Activated naive CD4-positive, alpha-beta T cell treated with anti-CD3 and anti-CD28 coated beads, Interleukin-2, amount 50 U/mL, for 16 hours (primary cell): ENCODE measurements around the gene LARP4.
"Not testable (repeated sequence)": the region's sequence is repeated elsewhere in the genome, so short reads cannot be mapped to it uniquely, and the experiment has no call there.

ENCODE experiments used
- DNase-seq: peaks from one replicate; pipeline ENCODE4 v3.0.0-alpha.2; 2020

The LARP4 gene

GRCh38 chr12:50498119-50498518 lies 97.4 kb downstream of the LARP4 start:
- DNase-seq: not testable (repeated sequence)

GRCh38 chr12:50504798-50505674 lies 104.4 kb downstream of the LARP4 start, which contains the start of gene DIP2B:
Gene DIP2B, plus strand, starts transcription at chr12:50504985. Its CDS starts 156 bp downstream, at chr12:50505141.
- DNase-seq: peak; percentile 97

- no peak for DNase-seq
Observed at GRCh38 chr12:50505675-50506530, 105.2 kb downstream of the LARP4 start.

- no peak for DNase-seq
Observed at GRCh38 chr12:50506753-50507473, 106.2 kb downstream of the LARP4 start.

DNA sequence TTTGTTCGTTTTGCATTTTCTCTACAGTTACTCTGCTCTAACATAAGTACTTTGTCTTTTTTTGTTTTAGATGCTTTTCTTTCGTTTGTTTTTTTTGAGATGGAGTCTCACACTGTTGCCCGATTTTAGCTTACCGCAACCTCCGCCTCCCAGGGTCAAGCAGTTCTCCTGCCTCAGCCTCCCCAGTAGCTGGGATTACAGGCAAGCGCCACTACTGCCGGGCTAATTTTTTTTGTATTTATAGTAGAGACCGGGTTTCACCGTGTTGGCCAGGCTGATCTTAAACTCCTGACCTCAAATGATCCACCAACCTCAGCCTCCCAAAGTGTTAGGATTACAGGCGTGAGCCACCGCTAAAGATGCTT lies 106.8 kb downstream of the LARP4 start:
- DNase-seq: no peak

DNA sequence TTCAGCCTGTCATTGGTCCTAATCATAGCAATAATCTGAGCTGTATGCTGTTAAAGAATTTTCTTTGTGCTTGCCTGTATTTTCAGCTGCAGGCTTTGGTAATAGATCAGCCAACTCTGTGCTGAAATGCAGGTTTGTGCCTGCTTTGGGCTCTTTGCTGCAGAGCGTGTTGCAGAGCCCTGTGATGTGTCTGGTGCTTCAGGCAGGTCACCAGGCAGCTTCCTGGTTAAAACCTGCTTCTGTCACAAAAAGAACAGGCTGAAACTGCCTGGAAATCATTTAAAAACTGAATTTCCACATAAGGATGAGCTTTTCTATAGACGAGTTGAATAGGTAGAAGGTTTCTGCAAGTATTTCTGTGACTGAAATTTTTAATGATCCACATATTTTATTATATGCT lies 107.2 kb downstream of the LARP4 start:
- peak; percentile 24 for DNase-seq

DNA sequence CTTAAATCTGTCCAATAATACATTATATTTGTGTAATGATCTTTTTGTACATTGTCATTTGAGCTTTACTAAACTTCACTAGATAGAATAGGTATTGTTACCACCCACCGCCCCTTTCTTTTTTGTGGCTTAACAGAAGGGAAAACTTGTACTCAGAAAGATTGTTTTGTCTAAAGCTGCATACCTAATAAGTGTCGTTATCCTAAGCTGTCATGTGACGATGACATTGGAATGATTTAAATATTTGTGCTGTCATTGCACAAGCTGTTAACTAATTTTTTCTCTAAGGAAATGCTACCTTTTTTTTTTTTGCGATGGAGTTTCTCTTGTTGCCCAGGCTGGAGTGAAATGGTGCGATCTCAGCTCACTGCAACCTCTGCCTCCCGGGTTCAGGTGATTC lies 107.7 kb downstream of the LARP4 start:
- DNase-seq: no peak

- no peak for DNase-seq
Observed at GRCh38 chr12:50508970-50509663, 108.4 kb downstream of the LARP4 start.

DNA sequence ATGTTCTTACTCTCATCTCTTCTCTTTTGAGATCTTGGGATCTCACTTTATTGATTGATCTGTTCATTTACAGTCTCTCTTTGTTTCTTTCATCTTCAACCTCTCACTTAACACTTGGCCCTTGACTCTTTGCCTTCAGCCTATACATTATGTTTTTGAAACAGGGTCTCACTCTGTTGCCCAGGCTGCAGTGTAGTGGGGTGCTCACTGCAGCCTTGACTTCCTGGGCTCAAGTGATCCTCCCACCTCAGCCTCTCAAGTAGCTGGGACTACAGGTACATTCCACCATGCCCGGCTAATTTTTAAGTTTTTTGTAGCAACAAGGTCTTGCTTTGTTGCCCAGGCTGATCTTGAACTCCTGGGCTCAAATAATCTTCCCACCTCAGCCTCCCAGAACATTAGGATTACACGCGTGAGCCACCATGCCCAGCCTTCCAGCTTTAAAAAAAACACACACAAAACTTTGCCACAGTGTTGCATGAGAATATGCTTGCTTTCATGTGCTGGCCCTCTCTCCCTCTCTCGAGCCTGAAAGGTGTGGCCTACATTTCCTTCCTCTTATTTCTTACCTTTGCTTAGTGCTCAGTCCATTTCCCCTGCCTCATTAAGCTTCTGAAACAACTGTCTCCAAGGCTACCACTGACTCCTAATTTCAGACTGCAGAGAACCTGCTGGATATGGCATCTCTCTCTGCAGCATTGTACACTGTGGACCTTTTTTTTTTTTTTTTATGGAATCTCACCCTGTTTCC lies 114.0 kb downstream of the LARP4 start:
- DNase-seq: no peak

GRCh38 chr12:50515587-50515986 lies 114.9 kb downstream of the LARP4 start:
- DNase-seq: no peak

GRCh38 chr12:50517421-50518048 lies 116.8 kb downstream of the LARP4 start:
- DNase-seq: no peak

GRCh38 chr12:50518090-50518489 lies 117.4 kb downstream of the LARP4 start:
- no peak for DNase-seq

DNA sequence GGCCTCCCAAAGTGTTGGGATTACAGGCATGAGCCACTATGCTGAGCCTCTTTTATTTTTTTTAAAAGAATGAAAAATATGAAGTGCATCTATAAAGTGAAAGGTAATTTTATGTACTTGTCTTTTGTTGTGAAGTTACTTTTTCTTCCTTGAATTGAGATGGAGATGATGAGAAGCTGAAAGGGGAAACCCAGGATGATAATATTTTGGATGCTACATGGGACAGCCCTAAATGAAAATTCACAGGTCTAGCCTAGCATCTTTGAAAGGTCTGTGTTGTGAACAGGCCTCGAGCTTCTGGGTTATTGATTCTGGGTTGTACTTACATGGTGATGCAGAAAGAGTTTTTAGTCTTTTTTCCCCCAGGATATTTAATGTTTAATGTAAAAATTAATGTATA lies 118.7 kb downstream of the LARP4 start:
- DNase-seq: no peak

- DNase-seq: no peak
Observed at GRCh38 chr12:50520416-50521207, 119.9 kb downstream of the LARP4 start.

- DNase-seq: not testable (repeated sequence)
Observed at GRCh38 chr12:50521781-50522180, 121.1 kb downstream of the LARP4 start.

DNA sequence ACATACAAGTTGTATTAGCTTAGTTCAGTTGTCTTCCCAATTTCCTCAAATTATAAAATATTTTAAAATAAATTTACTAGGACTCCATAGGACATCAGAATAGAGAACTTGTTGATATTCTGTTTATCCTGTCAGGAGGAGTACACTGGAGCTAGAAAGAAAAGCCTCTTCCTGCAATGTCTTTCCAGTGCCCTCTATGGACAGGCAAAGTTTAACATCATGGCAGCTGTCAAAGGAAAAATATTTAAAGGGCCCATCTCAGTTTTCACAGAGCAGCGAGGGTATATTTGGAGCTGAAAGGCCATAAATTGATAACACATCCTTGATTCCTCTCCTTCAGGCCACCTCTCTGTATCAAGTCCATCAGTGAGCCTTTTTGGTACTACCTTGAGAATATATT lies 123.1 kb downstream of the LARP4 start:
- DNase-seq: no peak

GRCh38 chr12:50524621-50525020 lies 123.9 kb downstream of the LARP4 start:
- no peak for DNase-seq

DNA sequence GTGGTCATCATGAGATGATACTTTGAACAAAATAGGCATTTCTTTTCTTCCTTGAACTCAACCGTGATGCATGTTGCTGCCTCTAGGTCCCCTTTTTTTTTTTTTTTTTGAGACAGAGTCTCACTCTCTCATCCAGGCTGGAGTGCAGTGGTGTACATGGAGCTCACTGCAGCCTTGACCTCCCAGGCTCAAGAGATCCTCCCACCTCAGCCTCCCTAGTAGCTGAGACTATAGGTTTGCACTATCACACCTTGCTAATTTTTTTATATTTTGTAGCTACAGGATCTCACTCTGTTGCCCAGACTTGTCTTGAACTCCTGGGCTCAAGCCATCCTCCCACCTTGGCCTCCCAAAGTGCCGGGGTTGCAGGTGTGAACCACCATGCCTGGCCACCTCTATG lies 124.7 kb downstream of the LARP4 start:
- no peak for DNase-seq

- no peak for DNase-seq
Observed at GRCh38 chr12:50527359-50527726, 126.7 kb downstream of the LARP4 start.

- DNase-seq: no peak
Observed at GRCh38 chr12:50528800-50529199, 128.1 kb downstream of the LARP4 start.

DNA sequence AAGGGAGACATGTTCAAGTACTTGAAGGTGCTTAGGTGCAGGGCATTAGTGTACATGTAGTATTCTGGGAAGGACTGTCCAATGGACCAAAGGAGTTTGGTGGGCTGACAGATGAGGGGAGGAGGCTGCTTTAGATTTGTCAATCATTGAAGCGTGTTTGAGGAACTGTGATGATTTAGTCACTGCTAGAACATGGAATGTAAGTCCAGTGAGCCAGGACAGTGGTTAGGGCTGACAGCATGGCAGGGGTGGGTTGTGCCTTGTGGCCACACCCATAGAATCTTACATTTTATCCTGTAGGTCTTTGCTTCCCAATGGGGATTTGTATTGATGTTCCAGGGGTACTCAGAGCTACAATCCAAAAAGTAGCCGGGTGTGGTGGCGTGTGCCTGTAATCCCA lies 128.7 kb downstream of the LARP4 start:
- no peak for DNase-seq
